ENCODE data around the gene LY6G5B. TPM values are rescaled to one million over a fixed set of nuclear protein-coding genes. Genes with fewer than 3 reads are reported as not detected.

The LY6G5B gene
- 6.5 TPM for polyA plus RNA-seq (2013, experiment 1 of 2; ENCODE audit: insufficient read length)
- polyA plus RNA-seq (2013, experiment 2 of 2; ENCODE audit: insufficient read length), result 9.4 TPM

DNA sequence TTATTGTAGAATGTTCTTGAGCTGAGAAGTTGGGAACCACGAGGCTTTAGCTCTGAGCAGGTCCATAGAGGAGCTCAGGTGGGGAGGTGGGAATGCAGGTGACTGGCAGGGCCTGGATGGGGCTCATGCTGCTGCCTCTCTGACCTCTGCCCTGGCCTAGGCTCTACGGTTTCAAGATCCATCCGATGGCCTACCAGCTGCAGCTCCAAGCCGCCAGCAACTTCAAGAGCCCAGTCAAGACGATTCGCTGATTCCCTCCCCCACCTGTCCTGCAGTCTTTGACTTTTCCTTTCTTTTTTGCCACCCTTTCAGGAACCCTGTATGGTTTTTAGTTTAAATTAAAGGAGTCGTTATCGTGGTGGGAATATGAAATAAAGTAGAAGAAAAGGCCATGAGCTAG is at the start of gene LY6G5B:
Gene LY6G5B (plus strand): TSS at position 301 of the 400 bp plus-strand sequence. CDS start 975 bp downstream, outside the sequence.
- no peak for DNase-seq

GRCh38 chr6:31620586-31621319 is 49.0 kb upstream of the LY6G5B start, which contains the start of gene PRRC2A:
TSS of gene PRRC2A (plus strand) at chr6:31620715. CDS start at chr6:31622790, 2,075 bp downstream.
- DNase-seq, result no peak

DNA sequence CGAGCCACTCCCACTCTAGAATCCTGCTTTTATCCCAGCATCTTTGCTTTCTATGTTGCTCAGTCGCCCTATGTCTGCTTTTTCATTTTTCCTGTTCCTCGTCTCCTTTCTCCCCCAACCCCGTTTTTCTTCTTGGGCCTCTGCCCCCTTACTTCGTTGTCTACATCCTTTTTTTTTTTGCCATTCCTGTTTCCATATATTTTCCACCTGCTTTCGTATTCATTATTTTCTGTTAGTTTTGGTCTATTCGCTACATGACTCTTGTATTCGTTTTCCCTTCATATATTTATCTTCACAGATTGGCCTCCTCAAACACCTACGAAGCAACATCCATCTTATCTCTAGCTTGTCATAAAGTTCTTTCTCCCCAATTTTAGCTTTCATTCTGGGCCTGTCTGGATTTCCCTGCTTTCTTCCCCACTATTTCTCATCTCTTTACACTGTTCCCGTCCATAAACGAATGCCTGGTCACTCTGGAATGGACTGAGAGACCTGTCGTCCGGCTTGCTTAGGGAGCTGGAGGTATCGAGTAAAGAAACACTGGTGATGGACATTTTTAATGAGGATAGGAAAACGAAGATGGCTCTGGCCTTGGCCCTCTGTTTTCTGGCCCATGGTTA is 48.3 kb upstream of the LY6G5B start:
- no peak for DNase-seq

- peak; percentile 40 for DNase-seq
Measured at GRCh38 chr6:31621991-31622390, 47.8 kb upstream of the LY6G5B start.

DNA sequence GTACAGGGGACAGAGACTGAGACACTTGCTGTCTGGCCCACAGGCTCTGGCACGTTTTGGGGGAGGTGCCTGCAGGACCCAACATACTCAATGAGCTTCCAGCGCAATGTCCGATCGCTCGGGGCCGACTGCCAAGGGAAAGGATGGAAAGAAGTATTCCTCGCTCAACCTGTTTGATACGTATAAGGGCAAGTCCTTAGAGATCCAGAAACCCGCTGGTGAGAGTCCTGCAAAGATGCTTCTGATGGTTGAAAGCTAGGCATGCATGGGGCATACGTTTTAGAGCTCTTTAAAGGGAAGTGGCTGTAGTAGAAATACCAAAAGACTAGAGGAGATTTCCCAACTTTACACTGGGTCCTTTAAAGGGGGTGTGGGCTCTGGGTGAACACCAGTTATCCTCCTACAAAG is 47.1 kb upstream of the LY6G5B start:
- DNase-seq, result no peak

DNA sequence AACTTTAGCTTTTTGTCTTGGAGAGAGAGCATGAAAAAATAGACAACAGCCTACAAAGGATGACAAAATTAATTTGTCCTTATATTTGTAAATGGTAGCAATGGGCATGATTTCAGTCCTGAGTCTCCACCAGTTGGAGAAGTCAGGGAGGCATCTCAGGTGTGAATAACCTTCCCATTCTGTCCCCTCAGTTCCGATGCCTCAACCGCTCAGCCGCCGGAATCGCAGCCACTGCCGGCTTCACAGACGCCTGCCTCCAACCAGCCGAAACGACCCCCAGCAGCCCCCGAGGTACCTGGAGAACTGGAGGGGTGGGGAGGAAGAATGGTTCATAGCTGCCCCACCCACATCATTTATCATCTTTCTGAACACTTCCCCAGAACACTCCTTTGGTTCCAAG is 45.7 kb upstream of the LY6G5B start:
- no peak for DNase-seq

GRCh38 chr6:31626952-31627351 is 42.8 kb upstream of the LY6G5B start:
- no peak for DNase-seq

DNA sequence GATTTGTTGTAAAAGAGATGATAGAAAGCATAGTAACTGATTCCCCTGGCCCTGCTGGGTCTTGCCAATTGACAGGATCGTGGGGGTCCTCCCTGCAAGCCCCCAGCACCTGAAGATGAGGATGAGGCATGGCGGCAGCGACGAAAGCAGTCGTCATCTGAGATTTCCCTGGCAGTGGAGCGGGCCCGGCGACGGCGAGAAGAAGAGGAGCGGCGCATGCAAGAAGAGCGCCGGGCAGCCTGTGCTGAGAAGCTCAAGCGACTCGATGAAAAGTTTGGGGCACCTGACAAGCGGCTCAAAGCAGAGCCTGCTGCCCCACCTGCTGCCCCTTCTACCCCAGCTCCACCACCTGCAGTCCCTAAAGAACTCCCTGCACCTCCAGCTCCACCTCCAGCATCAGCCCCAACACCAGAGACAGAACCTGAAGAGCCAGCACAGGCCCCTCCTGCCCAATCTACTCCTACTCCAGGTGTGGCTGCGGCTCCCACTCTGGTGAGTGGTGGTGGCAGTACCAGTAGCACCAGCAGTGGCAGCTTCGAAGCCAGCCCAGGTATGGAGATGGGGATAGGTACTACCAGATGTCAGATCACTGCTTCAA is 42.0 kb upstream of the LY6G5B start:
- DNase-seq, result no peak

DNA sequence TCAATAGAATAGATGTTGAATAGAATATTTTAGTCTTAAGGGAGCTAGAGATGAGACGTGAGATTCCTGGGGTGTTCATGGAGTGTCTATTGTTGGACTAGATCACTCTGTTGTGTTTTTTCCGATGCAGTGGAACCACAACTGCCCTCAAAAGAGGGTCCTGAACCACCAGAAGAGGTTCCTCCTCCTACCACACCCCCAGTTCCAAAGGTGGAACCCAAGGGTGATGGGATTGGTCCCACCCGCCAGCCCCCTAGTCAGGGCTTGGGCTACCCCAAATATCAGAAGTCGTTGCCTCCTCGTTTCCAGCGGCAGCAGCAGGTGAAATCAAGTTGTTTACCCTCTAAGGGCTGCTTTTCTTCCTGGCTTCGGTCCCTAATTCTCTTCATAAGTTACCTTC is 40.8 kb upstream of the LY6G5B start:
- DNase-seq, result no peak

DNA sequence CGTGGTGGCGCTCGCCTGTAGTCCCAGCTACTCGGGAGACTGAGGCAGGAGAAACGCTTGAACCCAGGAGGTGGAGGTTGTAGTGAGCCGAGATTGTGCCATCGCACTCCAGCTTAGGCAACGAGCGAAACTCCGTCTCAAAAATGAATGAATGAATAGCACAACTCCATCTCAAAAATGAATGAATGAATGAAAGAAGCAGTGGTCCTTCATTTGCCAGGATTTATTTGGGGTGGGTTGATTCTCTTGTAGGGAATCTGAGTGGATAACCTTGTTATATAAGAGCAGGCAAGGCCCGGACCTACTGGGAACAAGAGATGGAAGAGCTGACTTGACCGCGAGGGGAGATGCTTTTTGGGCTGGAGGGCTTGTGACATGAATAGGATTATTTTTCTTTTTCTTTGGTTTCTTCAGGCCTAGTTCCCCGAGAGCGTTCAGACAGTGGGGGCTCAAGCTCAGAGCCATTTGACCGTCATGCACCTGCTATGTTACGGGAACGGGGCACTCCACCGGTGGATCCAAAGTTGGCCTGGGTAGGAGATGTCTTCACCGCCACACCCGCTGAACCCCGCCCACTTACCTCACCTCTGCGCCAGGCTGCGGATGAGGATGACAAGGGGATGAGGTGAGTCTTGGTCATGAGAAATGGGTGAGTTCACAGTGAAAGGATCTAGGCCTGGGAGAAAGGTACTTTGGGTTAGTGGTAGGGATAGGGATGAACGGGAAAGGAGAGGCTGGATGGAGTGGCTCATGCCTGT is 39.4 kb upstream of the LY6G5B start:
- DNase-seq, result no peak

GRCh38 chr6:31631209-31631608 is 38.6 kb upstream of the LY6G5B start:
- no peak for DNase-seq

DNA sequence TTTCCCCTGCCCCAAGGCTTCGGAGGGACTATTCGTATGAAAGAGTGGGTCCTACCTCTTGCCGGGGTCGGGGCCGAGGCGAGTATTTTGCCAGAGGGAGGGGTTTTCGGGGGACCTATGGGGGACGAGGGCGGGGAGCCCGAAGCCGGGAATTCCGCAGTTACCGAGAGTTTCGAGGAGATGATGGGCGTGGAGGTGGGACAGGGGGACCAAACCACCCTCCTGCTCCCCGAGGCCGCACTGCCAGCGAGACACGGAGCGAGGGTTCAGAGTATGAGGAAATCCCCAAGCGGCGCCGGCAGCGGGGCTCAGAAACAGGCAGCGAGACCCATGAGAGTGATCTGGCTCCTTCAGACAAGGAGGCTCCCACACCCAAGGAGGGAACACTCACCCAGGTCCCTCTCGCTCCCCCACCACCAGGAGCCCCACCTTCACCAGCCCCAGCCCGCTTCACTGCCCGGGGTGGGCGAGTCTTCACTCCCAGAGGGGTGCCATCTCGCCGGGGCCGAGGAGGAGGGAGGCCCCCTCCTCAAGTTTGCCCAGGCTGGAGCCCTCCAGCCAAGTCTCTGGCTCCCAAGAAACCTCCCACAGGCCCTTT is 38.0 kb upstream of the LY6G5B start:
- DNase-seq, result no peak

DNA sequence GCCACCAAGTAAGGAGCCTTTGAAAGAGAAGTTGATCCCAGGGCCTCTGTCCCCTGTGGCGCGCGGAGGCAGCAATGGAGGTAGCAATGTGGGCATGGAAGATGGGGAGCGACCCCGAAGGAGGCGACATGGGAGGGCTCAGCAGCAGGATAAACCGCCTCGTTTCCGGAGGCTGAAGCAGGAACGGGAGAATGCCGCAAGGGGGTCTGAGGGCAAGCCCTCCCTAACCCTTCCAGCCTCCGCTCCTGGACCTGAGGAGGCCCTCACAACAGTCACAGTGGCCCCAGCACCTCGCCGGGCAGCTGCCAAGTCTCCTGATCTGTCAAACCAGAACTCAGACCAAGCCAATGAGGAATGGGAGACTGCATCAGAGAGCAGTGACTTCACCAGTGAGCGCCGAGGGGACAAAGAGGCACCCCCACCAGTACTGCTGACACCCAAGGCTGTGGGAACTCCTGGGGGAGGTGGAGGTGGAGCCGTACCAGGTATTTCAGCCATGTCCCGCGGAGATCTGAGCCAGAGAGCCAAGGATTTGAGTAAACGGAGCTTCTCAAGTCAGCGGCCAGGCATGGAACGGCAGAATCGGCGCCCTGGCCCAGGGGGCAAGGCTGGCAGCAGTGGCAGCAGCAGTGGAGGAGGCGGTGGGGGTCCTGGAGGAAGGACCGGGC is 37.4 kb upstream of the LY6G5B start:
- no peak for DNase-seq

DNA sequence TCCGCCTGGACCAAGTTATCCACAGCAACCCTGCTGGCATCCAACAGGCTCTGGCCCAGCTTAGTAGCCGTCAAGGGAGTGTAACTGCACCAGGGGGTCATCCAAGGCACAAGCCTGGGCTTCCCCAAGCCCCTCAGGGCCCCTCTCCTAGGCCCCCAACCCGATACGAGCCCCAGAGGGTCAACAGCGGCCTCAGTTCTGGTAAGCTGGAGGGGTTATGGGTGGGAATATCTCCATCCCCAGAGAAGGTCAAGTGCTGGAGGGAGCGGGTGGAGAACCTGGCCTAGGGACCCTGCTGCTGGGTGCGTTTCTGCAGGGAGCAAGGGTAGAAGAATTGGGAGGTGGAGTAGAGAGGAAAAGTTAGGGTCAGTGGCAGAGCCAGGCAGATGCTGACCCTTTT is 36.3 kb upstream of the LY6G5B start:
- DNase-seq, result no peak

- no peak for DNase-seq
Measured at GRCh38 chr6:31634131-31634530, 35.6 kb upstream of the LY6G5B start.

- DNase-seq, result no peak
Measured at GRCh38 chr6:31634969-31635575, 34.7 kb upstream of the LY6G5B start.

DNA sequence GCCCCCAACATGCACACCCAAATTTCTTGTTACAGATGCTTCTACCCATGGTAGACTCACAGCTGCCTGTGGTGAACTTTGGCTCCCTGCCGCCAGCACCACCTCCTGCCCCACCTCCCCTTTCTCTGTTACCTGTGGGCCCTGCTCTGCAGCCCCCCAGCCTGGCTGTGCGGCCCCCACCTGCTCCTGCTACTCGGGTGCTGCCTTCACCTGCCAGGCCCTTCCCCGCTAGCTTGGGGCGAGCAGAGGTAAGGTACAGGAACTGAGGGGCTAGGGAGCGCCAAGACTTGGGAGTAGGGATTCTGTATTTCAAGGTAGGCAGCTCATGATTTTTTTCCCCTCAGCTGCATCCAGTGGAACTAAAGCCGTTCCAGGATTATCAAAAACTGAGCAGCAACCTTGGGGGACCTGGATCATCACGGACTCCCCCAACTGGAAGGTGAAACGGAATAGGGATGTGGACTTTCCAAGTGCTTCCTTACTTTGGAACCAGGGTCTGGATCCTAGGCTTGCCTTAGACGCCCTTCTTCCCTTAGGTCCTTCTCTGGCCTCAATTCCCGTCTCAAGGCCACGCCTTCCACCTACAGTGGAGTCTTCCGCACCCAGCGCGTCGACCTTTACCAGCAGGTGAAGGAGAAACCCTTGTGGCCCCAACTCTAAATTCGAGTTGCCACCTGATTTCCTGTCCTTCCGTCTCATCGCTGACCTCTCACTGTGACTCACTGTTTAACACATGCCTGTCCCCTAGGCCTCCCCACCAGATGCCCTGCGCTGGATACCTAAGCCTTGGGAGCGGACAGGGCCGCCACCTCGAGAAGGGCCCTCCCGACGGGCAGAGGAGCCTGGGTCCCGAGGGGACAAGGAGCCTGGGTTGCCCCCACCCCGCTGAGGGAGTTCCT is 32.8 kb upstream of the LY6G5B start:
- DNase-seq, result no peak

GRCh38 chr6:31639043-31639442 is 30.7 kb upstream of the LY6G5B start:
- no peak for DNase-seq

DNA sequence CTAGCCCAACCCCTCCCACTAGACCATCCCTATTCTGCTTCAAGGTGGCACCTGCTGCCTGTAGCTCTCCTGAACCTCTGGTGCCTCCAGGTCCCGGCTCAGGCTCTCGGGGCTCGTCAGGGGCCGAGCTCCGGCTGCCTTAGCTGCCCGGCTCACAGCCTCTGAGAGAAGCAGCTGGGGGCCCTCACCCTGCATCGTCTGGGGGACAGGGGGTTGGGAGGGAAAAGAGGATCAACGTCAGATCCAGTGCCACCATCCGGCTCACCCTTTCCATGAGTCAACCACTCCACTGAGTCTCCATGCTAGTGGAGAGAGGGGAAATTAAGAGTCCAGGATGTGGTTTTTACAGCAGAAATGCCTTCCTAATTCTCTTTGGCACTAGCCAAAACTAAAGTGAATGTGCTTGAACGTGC is 30.3 kb upstream of the LY6G5B start:
- peak; percentile 41 for DNase-seq

DNA sequence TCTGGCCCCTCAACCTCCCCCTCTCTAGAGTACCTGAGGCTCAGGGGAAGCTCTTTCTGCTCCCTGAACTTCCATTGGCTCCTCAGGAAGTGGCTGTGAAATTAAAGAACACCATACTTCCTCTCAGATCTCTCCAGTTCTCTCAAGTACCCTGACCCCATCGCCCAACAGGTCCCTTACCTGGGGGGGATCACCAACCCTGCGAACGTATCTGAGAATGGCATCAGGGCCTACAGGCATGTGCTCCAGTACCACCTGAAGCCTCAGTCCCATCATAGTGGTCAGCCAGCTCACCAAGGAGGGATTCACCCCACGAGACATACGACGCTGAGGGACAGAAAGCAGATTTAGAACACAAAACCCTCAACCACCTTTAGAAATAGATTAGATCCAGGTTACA is 29.2 kb upstream of the LY6G5B start:
- no peak for DNase-seq

Measured in fibroblast of skin of abdomen (primary cell).